Fibroblast of the aortic adventitia (primary cell): ENCODE measurements around the gene AMPH. TPM values are rescaled to one million over a fixed set of nuclear protein-coding genes. Genes with fewer than 3 reads are reported as not detected.

Source experiments
- DNase-seq: peaks from one replicate; pipeline ENCODE4 v3.0.0-alpha.2; 2010; ENCODE audit warnings: low read depth
- H3K4me3 ChIP-seq: 2 replicates; pipeline ENCODE4 v1.5.1; 2011; ENCODE audit warnings: low read depth, mild to moderate bottlenecking, control low read depth, low read length, moderate library complexity
- total RNA-seq: library from RNA; depleted of rRNA; stranded (reverse); fragments of >200 nt; gene quantifications from 2 replicates; pipeline ENCODE4 v1.2.3, GENCODE V29; 2012; ENCODE audit warnings: low replicate concordance
- TF ChIP-seq, protein P1 (sequence below): IDR thresholded peaks from 2 replicates; pipeline ENCODE4 v1.5.1; 2011; ENCODE audit warnings: mild to moderate bottlenecking, low read length, control low read depth, inconsistent platforms; ENCODE audit not compliant: insufficient read depth

Gene AMPH
- total RNA-seq, 1 donor: 2.4 TPM

DNA sequence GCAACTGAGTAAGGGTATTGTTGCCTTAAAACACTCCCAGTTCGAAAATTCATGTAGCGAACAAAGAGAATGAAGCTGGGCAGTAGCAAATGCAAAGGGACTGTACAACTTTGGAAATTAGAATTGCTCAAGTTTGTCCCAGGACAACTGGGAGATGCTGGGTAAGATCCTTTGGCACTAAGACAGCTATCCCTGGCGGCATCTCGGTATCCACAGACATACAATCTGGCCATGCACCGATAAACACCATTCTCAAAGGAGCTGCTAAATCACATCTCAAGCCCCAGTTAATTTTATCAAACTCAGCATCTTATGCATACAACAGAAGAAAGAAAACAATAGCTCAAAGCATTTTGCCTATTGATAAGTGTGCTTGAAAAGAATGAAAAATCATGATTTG is 177.3 kb downstream of the AMPH start:
- no peak for DNase-seq
- TF ChIP-seq, protein P1, sequence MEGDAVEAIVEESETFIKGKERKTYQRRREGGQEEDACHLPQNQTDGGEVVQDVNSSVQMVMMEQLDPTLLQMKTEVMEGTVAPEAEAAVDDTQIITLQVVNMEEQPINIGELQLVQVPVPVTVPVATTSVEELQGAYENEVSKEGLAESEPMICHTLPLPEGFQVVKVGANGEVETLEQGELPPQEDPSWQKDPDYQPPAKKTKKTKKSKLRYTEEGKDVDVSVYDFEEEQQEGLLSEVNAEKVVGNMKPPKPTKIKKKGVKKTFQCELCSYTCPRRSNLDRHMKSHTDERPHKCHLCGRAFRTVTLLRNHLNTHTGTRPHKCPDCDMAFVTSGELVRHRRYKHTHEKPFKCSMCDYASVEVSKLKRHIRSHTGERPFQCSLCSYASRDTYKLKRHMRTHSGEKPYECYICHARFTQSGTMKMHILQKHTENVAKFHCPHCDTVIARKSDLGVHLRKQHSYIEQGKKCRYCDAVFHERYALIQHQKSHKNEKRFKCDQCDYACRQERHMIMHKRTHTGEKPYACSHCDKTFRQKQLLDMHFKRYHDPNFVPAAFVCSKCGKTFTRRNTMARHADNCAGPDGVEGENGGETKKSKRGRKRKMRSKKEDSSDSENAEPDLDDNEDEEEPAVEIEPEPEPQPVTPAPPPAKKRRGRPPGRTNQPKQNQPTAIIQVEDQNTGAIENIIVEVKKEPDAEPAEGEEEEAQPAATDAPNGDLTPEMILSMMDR: no peak

DNA sequence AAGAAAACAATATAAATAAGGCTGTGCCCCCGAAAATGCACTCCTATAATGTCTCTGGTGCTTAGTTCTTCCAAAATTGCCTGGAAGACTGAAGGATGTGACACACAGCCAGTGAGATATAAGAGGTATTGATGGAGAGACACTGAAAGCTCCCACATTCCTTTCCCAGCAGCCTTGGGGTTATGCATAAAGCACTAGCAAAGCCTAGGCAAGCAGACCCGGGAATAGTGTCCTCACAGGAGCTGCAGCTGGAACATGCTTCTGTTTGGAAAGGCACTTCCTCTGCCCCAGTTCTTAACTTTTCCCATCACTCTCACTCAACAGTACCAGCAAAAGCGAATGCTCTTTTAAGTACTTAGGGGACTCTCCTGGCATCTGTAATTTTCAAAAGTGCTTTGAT is 178.0 kb downstream of the AMPH start:
- TF ChIP-seq, protein P1: no peak
- no peak overlapping the region for H3K4me3 ChIP-seq
- DNase-seq: no peak

More for the DNA sequence above, 177.3 kb downstream of the AMPH start:
- H3K4me3 ChIP-seq: no peak overlapping the region

DNA sequence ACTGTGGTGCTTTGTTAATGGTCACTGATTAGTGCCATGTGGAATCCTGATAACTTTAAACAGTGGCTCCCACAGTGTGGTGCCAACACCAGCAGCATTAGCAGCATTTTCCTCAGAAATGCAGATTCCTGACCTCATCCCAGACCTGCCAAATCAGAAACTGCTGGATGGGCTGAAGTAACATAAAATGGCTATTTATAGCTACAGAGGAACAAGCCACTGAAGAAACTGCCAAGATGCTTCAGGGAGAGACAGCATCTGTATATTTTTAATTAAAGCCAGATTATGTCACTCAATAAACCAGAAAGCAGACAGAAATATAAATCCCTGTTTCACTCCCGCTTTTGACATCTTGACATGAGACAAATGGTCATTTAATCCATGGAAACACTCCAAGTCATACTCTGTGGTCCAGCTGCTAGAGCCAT is 178.5 kb downstream of the AMPH start:
- DNase-seq: peak; percentile 20
- TF ChIP-seq, protein P1: no peak
- H3K4me3 ChIP-seq: no peak overlapping the region

DNA sequence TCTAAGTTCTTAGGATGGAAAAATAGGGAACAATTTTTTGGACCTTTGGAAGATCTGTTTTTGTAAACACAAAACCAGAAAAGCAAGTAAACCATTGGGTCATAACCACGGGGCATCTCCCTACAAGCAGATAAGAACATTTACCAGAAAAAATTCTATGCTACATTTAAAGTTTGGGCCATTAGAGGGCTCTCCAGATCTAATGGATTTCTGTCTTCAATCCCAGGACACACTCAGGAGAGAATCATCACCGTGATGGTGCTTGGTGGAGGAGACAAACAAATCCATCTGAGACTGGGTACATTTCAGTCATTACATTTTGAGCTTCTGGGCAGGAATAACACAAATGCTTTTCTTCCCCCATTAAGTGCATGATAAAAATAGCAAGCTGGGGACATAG is 179.3 kb downstream of the AMPH start:
- H3K4me3 ChIP-seq: no peak overlapping the region
- TF ChIP-seq, protein P1: peak; percentile 35
- peak; percentile 50 for DNase-seq

DNA sequence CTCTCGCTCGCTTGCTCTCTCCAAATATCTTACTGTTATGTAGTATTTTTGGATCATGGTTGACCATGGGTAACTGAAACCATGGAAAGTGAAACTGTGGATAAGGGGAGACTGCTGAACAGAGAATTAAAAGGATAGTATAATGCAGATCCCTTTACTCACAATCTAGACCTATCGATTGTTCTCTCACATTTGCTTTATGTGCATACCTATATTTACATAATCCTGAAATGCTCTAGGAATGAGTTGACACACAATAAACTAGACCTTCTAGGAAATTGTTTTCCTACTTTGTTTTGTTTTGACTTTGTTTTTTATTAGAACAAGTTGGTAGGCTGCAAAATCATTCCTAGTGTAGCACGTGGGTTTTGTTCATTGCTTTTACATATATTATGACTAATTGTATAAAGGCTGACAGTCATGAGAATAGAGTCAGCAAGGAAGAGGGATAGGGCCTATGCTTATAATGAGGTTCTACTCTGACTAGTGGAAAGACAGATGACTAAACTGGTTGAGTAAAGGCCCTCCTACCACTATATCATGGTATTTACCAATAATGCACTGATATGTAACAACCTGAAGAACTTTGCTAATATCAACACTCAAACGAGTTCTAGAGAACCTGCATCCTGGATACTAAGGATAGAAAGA is 182.5 kb downstream of the AMPH start:
- H3K4me3 ChIP-seq: no peak overlapping the region
- DNase-seq: no peak
- TF ChIP-seq, protein P1: no peak

DNA sequence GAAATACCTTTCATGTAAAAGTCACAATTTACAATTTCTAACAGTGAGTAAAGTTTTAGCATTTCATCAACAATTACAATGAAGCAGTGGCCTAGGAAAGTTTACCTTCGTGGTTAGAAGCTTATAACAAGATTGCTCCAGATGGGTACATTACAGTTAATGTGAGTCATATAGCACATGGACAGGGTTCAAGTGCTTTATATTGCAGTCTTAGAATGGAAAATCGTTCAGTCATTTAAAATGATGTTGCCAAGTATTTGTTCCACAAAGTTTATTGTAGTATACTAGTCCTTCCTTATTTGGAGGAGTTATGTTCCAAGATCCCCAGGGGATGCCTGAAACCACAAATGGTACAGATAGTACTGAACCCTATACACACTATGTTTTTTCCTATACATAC is 183.1 kb downstream of the AMPH start:
- peak; percentile 4 for DNase-seq
- TF ChIP-seq, protein P1: no peak
- no peak overlapping the region for H3K4me3 ChIP-seq

DNA sequence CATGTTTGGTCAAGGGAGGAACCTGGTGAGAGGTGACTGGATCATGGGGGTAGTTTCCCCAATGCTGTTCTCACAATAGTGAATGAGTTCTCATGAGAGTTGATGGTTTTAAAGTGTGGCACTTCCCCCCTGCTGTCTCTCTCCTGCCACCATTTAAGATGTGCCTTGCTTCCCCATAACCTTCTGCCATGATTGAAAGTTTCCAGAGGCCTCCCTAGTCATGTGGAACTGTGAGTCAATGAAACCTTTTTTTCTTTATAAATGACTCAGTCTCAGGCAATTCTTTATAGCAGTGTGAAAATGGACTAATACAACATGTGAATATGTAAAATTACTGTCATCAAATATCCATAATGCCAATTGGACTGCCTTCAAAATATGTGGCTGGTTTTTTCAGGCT is 192.2 kb downstream of the AMPH start:
- TF ChIP-seq, protein P1: no peak
- no peak overlapping the region for H3K4me3 ChIP-seq
- no peak for DNase-seq
